ENCODE results near the gene FKBP14.

DNA sequence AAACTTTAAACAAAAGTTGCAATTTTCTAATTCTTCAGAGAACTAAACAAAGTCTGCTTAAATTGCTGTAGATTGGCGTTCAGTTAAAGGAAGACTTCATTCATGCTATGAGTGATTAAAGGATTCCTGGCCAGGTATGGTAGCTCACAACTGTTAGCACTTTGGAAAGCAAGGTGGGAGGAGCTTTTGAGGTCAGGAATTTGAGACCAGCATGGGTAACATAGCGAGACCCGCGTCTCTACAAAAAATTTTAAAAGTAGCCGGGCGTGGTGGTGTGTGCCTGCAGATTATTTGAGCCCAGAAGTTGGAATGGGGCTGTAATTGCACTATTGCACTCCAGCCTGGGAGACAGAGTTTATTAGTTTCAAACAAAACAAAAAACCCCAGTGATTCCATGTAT lies 23.4 kb downstream of the FKBP14 start:
- TF ChIP-seq, protein P1, sequence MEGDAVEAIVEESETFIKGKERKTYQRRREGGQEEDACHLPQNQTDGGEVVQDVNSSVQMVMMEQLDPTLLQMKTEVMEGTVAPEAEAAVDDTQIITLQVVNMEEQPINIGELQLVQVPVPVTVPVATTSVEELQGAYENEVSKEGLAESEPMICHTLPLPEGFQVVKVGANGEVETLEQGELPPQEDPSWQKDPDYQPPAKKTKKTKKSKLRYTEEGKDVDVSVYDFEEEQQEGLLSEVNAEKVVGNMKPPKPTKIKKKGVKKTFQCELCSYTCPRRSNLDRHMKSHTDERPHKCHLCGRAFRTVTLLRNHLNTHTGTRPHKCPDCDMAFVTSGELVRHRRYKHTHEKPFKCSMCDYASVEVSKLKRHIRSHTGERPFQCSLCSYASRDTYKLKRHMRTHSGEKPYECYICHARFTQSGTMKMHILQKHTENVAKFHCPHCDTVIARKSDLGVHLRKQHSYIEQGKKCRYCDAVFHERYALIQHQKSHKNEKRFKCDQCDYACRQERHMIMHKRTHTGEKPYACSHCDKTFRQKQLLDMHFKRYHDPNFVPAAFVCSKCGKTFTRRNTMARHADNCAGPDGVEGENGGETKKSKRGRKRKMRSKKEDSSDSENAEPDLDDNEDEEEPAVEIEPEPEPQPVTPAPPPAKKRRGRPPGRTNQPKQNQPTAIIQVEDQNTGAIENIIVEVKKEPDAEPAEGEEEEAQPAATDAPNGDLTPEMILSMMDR (IDR thresholded peaks at IDR 0.05): no peak
- TF ChIP-seq POLR2A (IDR thresholded peaks at IDR 0.05): no peak

Measured in adrenal gland (tissue), 5 donors.